Stomach (tissue), 4 donors: ENCODE measurements around the gene WDR12.

Source experiments
- CTCF ChIP-seq, 7 experiments: fragments of 450-650 bp in 4 of 7; fragments of 200-600 bp in 3 of 7; sonication (generic) in 3 of 7; IDR thresholded peaks; one replicate each; pipeline ENCODE4 v1.5.1; 2016 to 2019; ENCODE audit warnings: antibody characterized with exemption in 7 of 7, control low read depth in 2 of 7, mild to moderate bottlenecking in 1 of 7
- EP300 ChIP-seq: sonication (generic); formaldehyde crosslinking; IDR thresholded peaks from one replicate; pipeline ENCODE4 v1.6.1; 2017; ENCODE audit warnings: antibody characterized with exemption
- POLR2A ChIP-seq, 4 donors: fragments of 450-650 bp; IDR thresholded peaks; one replicate each; pipeline ENCODE4 v1.6.1; 2016; ENCODE audit warnings: antibody characterized with exemption in 4 of 4, control low read depth in 2 of 4, mild to moderate bottlenecking in 1 of 4, moderate library complexity in 1 of 4
- POLR2AphosphoS5 ChIP-seq, 3 donors: sonication (generic); formaldehyde crosslinking; IDR thresholded peaks; one replicate each; pipeline ENCODE4 v1.6.1; 2016; ENCODE audit warnings: antibody characterized with exemption in 3 of 3

- TF ChIP-seq CTCF (IDR thresholded peaks at IDR 0.05) = no peak
- TF ChIP-seq POLR2A (IDR thresholded peaks at IDR 0.05) = no peak
- TF ChIP-seq EP300 = no peak
- TF ChIP-seq POLR2AphosphoS5 (IDR thresholded peaks at IDR 0.05) = no peak
These were observed 52.9 kb downstream of the WDR12 start for GRCh38 chr2:202858601-202859000.
